T-cell (primary cell): ENCODE measurements around the gene RFX2. TPM values are rescaled to one million over a fixed set of nuclear protein-coding genes. Genes with fewer than 3 reads are reported as not detected.

Experiments used
- ATAC-seq, 4 experiments: fragments of 200-7000 bp in 3 of 4; fragments of 150-1000 bp in 1 of 4; cut with Tn5 transposase; replicated peaks in 1 of 4; 1 replicate in 3 of 4; 2 replicates in 1 of 4; pipeline ENCODE4 v1.10.0; 2021; ENCODE audit warnings: moderate library complexity in 3 of 4, mild to moderate bottlenecking in 2 of 4, moderate number of reproducible peaks in 1 of 4
- CTCF ChIA-PET, 2 donors: fragments of 300-600 bp; sonication (Branson Sonifier 250); formaldehyde crosslinking; loops; one replicate each; lab custom pipeline; 2022; ENCODE audit warnings: antibody characterized with exemption in 2 of 2; lab: Charles Lee
- POLR2A ChIA-PET, 2 donors: fragments of 300-600 bp; sonication (Branson Sonifier 250); formaldehyde crosslinking; loops; one replicate each; lab custom pipeline; 2022; ENCODE audit warnings: antibody characterized with exemption in 2 of 2; lab: Charles Lee
- DNase-seq, 35 experiments: peaks; one replicate each; pipeline versions ENCODE4 v3.0.0 to v3.0.0-alpha.2; 2013 to 2023
- H3K27ac ChIP-seq: one replicate; pipeline ENCODE4 v1.5.1; 2013; ENCODE audit warnings: low read length
- H3K27me3 ChIP-seq, 2 experiments: replicated peaks in 1 of 2; 1 replicate in 1 of 2; 2 replicates in 1 of 2; pipeline versions ENCODE4 v1.6.1 to v1.7.0; 2013; ENCODE audit warnings: low read length in 1 of 2, mixed read lengths in 1 of 2; ENCODE audit not compliant: control insufficient read depth in 2 of 2, insufficient read depth in 2 of 2; ENCODE audit errors: extremely low read depth in 1 of 2
- H3K36me3 ChIP-seq, 2 donors: 1 replicate in 1 of 2; 2 replicates in 1 of 2; pipeline versions ENCODE4 v1.6.1 to v1.7.0; 2013; ENCODE audit warnings: low read length in 1 of 2; ENCODE audit not compliant: control insufficient read depth in 2 of 2, insufficient read depth in 1 of 2; ENCODE audit errors: extremely low read depth in 1 of 2
- H3K4me1 ChIP-seq, 2 experiments: 1 replicate in 1 of 2; 2 replicates in 1 of 2; pipeline versions ENCODE4 v1.6.1 to v1.7.0; 2013; ENCODE audit warnings: low read length in 2 of 2, mixed read lengths in 1 of 2; ENCODE audit not compliant: insufficient read depth in 2 of 2, control insufficient read depth in 1 of 2; ENCODE audit errors: extremely low read depth in 1 of 2
- H3K4me3 ChIP-seq, 2 donors: 1 replicate in 1 of 2; 2 replicates in 1 of 2; pipeline versions ENCODE4 v1.5.1 to v1.7.0; 2013; ENCODE audit warnings: mild to moderate bottlenecking in 2 of 2, low read length in 1 of 2, moderate library complexity in 1 of 2; ENCODE audit not compliant: control insufficient read depth in 1 of 2; ENCODE audit errors: extremely low read depth in 1 of 2
- H3K9me3 ChIP-seq: 2 replicates; pipeline ENCODE4 v1.7.0; 2013
- H3K27ac Mint-ChIP-seq, 2 donors: one replicate each; pipeline ENCODE4 v1.8.0; 2020 to 2021; ENCODE audit warnings: mild to moderate bottlenecking in 2 of 2, mixed read lengths in 2 of 2
- H3K27me3 Mint-ChIP-seq, 2 donors: one replicate each; pipeline ENCODE4 v1.8.0; 2021 to 2022; ENCODE audit warnings: mixed read lengths in 2 of 2
- H3K36me3 Mint-ChIP-seq: one replicate; pipeline ENCODE4 v1.8.0; 2021; ENCODE audit warnings: mixed read lengths
- H3K4me1 Mint-ChIP-seq, 3 donors: one replicate each; pipeline ENCODE4 v1.8.0; 2020 to 2022; ENCODE audit warnings: mixed read lengths in 3 of 3, mild to moderate bottlenecking in 1 of 3
- H3K4me3 Mint-ChIP-seq, 3 donors: one replicate each; pipeline ENCODE4 v1.8.0; 2020 to 2022; ENCODE audit warnings: mild to moderate bottlenecking in 3 of 3, mixed read lengths in 3 of 3, moderate library complexity in 3 of 3
- H3K9me3 Mint-ChIP-seq, 3 donors: one replicate each; pipeline ENCODE4 v1.8.0; 2020 to 2022; ENCODE audit warnings: mixed read lengths in 3 of 3
- WGBS: methylation state at CpG from one replicate; pipeline ENCODE4 v1.1.5; 2013; ENCODE audit warnings: missing lambda C conversion rate; ENCODE audit not compliant: insufficient coverage; 5-methylcytosine and 5-hydroxymethylcytosine counted together
- total RNA-seq, 35 experiments: library from RNA in 6 of 35; stranded (reverse) in 6 of 35; fragments of 120-200 nt in 1 of 35; gene quantifications; one replicate each; pipeline versions ENCODE4 v1.2.1 to v1.2.4 and lab custom pipeline; 2013 to 2026

The RFX2 gene
- total RNA-seq, 5 donors from 2014 or later (not counting 1 experiment from before 2014, with no cell fraction given), result 4.7 to 11.6 (median 7.8) TPM

DNA sequence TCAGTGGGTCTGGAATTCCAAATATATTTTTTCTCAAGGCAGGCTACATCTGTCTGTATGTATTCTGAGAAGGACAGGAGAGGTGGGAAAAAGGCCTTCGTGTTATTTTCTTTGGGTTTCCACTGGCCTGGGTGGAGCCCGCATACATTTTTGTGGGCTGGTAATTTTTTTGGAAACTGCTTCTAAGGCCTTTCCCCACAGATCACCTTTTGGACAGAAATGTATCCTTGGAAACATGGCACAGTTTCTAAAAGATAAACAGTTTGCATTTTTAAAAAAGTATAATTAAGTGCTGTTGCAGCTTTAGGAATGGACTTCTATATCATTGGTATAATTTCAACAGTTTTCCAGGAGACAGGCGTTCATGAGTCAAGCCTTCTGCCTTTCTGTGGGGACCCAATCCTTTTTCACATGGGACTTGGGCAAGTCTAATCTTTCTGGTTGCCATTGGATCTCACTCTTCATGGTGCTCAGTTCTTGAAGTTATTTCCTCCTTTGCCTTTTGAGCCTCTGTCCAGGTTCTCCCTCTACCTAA is 8.9 kb downstream of the RFX2 start:
- Mint-ChIP-seq H3K9me3 (peaks cover 0 to 6% (median 0%) of the 10 kb centered on the region in 3 donors), H3K4me1 (peaks cover 14 to 22% (median 16%) of the 10 kb centered on the region in 3 donors), H3K36me3 (no peaks in the 10 kb centered on the region), H3K27ac (no peak overlapping the region), H3K27me3 (no peaks in the 10 kb centered on the region), H3K4me3 (peak overlapping the region in 1 of 3 donors; percentile 71)
- H3K27ac ChIP-seq, result no peak overlapping the region
- ChIA-PET CTCF (no interaction called here), POLR2A (no interaction called here)
- ATAC-seq, result no peak
- no peaks in the 10 kb centered on the region for H3K27me3 ChIP-seq
- no peak overlapping the region for H3K4me3 ChIP-seq
- H3K36me3 ChIP-seq, result no peaks in the 10 kb centered on the region
- 89% methylated on average over 1 of the region's 3 CpGs for WGBS
- DNase-seq, result no peak
- H3K4me1 ChIP-seq, result peaks cover 4 to 6% of the 10 kb centered on the region in 2 experiments
- no peaks in the 10 kb centered on the region for H3K9me3 ChIP-seq

- H3K27ac Mint-ChIP-seq, result peak overlapping the region; percentile 60 to 79
- peak overlapping the region; percentile 29 for H3K27ac ChIP-seq
- peaks cover 4 to 6% of the 10 kb centered on the region in 2 experiments for H3K4me1 ChIP-seq
- H3K4me1 Mint-ChIP-seq, result peaks cover 14 to 22% (median 16%) of the 10 kb centered on the region in 3 donors
- H3K4me3 ChIP-seq, result peak overlapping the region in 1 of 2 donors; percentile 15
- H3K27me3 Mint-ChIP-seq, result no peaks in the 10 kb centered on the region
- H3K36me3 ChIP-seq, result no peaks in the 10 kb centered on the region
- peak in 19 of 35 experiments; percentile 4 to 57 (median 25) for DNase-seq
- CTCF ChIA-PET, result interaction anchor here in 1 of 2 donors (1.0 kb wide), 1 partner anchor 11 kb away, joined by 3 read pairs; no protein-coding TSS in a partner anchor
- H3K9me3 ChIP-seq, result no peaks in the 10 kb centered on the region
- H3K4me3 Mint-ChIP-seq, result peak overlapping the region; percentile 70 to 71 (median 71)
- H3K27me3 ChIP-seq, result no peaks in the 10 kb centered on the region
- peak in 3 of 4 experiments; percentile 56 to 75 (median 57) for ATAC-seq
- H3K36me3 Mint-ChIP-seq, result no peaks in the 10 kb centered on the region
- 63% methylated on average over 8 of the region's 16 CpGs for WGBS
- POLR2A ChIA-PET, result interaction anchor here in 1 of 2 donors (0.6 kb wide), 2 partner anchors 11 to 1603 kb away, joined by 4 read pairs; no protein-coding TSS in a partner anchor
- H3K9me3 Mint-ChIP-seq, result peaks cover 0 to 6% (median 0%) of the 10 kb centered on the region in 3 donors
Measured at GRCh38 chr19:6100284-6100915, 9.9 kb downstream of the RFX2 start.

GRCh38 chr19:6099599-6099998 is 10.7 kb downstream of the RFX2 start:
- no peaks in the 10 kb centered on the region for H3K9me3 ChIP-seq
- peaks cover 0 to 6% (median 0%) of the 10 kb centered on the region in 3 donors for H3K9me3 Mint-ChIP-seq
- H3K36me3 ChIP-seq, result no peaks in the 10 kb centered on the region
- no peak overlapping the region for H3K4me3 ChIP-seq
- ChIA-PET CTCF (interaction anchor here in 1 of 2 donors (0.7 to 1.0 kb wide), 2 partner anchors 12 to 177 kb away, joined by 3 to 4 read pairs; no protein-coding TSS in a partner anchor), POLR2A (interaction anchor here in 1 of 2 donors (0.6 to 0.7 kb wide), 3 partner anchors 29 to 1604 kb away, joined by 3 to 6 read pairs (median 4); no protein-coding TSS in a partner anchor)
- H3K27ac Mint-ChIP-seq, result peak overlapping the region; percentile 60 to 79
- no peaks in the 10 kb centered on the region for H3K27me3 Mint-ChIP-seq
- H3K4me1 ChIP-seq, result peaks cover 4 to 6% of the 10 kb centered on the region in 2 experiments
- no peak for ATAC-seq
- peak overlapping the region in 1 of 3 donors; percentile 71 for H3K4me3 Mint-ChIP-seq
- no peak overlapping the region for H3K27ac ChIP-seq
- peaks cover 14 to 22% (median 16%) of the 10 kb centered on the region in 3 donors for H3K4me1 Mint-ChIP-seq
- no peaks in the 10 kb centered on the region for H3K27me3 ChIP-seq
- H3K36me3 Mint-ChIP-seq, result no peaks in the 10 kb centered on the region
- DNase-seq, result no peak
- WGBS, result 94% methylated on average over 2 of the region's 2 CpGs

DNA sequence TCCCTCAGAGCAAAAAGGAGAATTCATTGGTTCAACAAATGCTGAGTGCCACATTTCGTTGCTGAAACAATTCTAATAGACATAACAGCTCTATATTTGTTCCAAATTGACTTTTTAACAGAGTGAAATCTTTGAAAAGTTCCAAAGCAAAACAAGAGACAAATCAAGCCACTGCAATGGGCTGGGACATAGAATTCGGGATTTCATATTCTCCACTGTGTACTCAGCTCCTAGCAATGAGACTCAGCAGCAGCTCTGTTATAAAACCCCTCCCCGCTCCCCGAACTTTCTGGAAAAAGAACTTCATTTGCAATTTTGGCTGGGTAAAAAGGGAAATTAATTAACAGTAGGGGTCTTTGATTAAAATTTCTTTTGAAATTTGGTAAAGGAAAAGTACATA is 11.3 kb downstream of the RFX2 start:
- no peaks in the 10 kb centered on the region for H3K36me3 Mint-ChIP-seq
- whole genome bisulfite sequencing, result 90% methylated on average over 2 of the region's 4 CpGs
- no peaks in the 10 kb centered on the region for H3K27me3 Mint-ChIP-seq
- H3K4me1 ChIP-seq, result peaks cover 4 to 6% of the 10 kb centered on the region in 2 experiments
- no peaks in the 10 kb centered on the region for H3K27me3 ChIP-seq
- ChIA-PET POLR2A (interaction anchor here in 1 of 2 donors (0.7 kb wide), 1 partner anchor 29 kb away, joined by 3 read pairs; no protein-coding TSS in a partner anchor), CTCF (interaction anchor here in 1 of 2 donors (0.6 to 1.0 kb wide), 4 partner anchors 9 to 112 kb away, joined by 3 to 7 read pairs (median 3); no protein-coding TSS in a partner anchor)
- no peak for DNase-seq
- H3K27ac ChIP-seq, result no peak overlapping the region
- no peak overlapping the region for H3K27ac Mint-ChIP-seq
- no peaks in the 10 kb centered on the region for H3K9me3 ChIP-seq
- no peak overlapping the region for H3K4me3 Mint-ChIP-seq
- no peaks in the 10 kb centered on the region for H3K36me3 ChIP-seq
- H3K4me3 ChIP-seq, result no peak overlapping the region
- H3K9me3 Mint-ChIP-seq, result peaks cover 0 to 6% (median 0%) of the 10 kb centered on the region in 3 donors
- ATAC-seq, result no peak
- H3K4me1 Mint-ChIP-seq, result peaks cover 14 to 22% (median 16%) of the 10 kb centered on the region in 3 donors

DNA sequence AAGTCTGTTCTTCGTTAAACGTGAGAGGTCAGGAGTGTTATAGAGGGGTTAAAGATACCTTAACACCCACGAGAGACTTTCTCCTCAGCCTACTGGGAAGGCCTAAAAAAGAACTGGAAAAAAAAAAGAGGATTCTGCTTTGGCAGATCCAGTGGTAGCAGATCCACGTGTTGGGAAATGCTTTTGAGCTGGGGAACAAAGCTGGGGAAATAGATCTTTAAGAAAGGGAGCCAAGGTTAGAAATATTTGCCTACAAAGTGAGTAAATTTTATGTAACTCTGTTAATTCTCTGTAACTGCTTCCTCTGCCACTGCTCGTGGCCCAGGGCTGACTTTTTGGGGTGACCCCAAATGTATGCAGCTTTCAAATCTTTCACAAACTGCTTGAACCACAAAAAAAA is 11.7 kb downstream of the RFX2 start:
- Mint-ChIP-seq H3K27ac (no peak overlapping the region), H3K27me3 (no peaks in the 10 kb centered on the region), H3K4me1 (peaks cover 14 to 22% (median 16%) of the 10 kb centered on the region in 3 donors), H3K4me3 (no peak overlapping the region), H3K36me3 (no peaks in the 10 kb centered on the region), H3K9me3 (peaks cover 0 to 6% (median 0%) of the 10 kb centered on the region in 3 donors)
- DNase-seq (no peak), ATAC-seq (no peak)
- no peak overlapping the region for H3K27ac ChIP-seq
- 45% methylated on average over 1 of the region's 5 CpGs for WGBS
- H3K36me3 ChIP-seq, result no peaks in the 10 kb centered on the region
- CTCF ChIA-PET, result interaction anchor here in 1 of 2 donors (0.6 to 1.0 kb wide), 3 partner anchors 9 to 112 kb away, joined by 3 to 7 read pairs (median 3); no protein-coding TSS in a partner anchor
- no peaks in the 10 kb centered on the region for H3K9me3 ChIP-seq
- H3K4me3 ChIP-seq, result no peak overlapping the region
- H3K27me3 ChIP-seq, result no peaks in the 10 kb centered on the region
- H3K4me1 ChIP-seq, result peaks cover 4 to 6% of the 10 kb centered on the region in 2 experiments
- POLR2A ChIA-PET, result interaction anchor here in 1 of 2 donors (0.6 kb wide), 1 partner anchor 30 kb away, joined by 3 read pairs; no protein-coding TSS in a partner anchor

GRCh38 chr19:6097911-6098310 is 12.4 kb downstream of the RFX2 start:
- Mint-ChIP-seq H3K27me3 (no peaks in the 10 kb centered on the region), H3K27ac (no peak overlapping the region), H3K9me3 (peaks cover 0 to 6% (median 0%) of the 10 kb centered on the region in 3 donors), H3K4me3 (no peak overlapping the region), H3K36me3 (no peaks in the 10 kb centered on the region), H3K4me1 (peaks cover 14 to 22% (median 16%) of the 10 kb centered on the region in 3 donors)
- ATAC-seq (no peak), DNase-seq (no peak)
- POLR2A ChIA-PET, result no interaction called here
- CTCF ChIA-PET, result interaction anchor here in 1 of 2 donors (1.0 kb wide), 1 partner anchor 8 kb away, joined by 3 read pairs; no protein-coding TSS in a partner anchor
- H3K27me3 ChIP-seq, result no peaks in the 10 kb centered on the region
- no peak overlapping the region for H3K4me3 ChIP-seq
- H3K9me3 ChIP-seq, result no peaks in the 10 kb centered on the region
- H3K36me3 ChIP-seq, result no peaks in the 10 kb centered on the region
- H3K4me1 ChIP-seq, result peaks cover 4 to 6% of the 10 kb centered on the region in 2 experiments
- no CpG with 5 or more reads among the region's 4 CpGs for WGBS
- H3K27ac ChIP-seq, result no peak overlapping the region
